Thymus (tissue), 11 donors: ENCODE results near the gene GPR161. TPM values are rescaled to one million over a fixed set of nuclear protein-coding genes. Genes with fewer than 3 reads are reported as not detected.

Experiments used
- DNase-seq, 9 donors: peaks; one replicate each; pipeline ENCODE4 v3.0.0-alpha.2; 2013; ENCODE audit warnings: low spot score in 9 of 9, low read depth in 6 of 9, missing footprints in 1 of 9
- H3K27ac ChIP-seq, 2 donors: one replicate each; pipeline ENCODE4 v1.5.1; 2013; ENCODE audit warnings: control low read depth in 1 of 2, low read depth in 1 of 2, low read length in 1 of 2, mild to moderate bottlenecking in 1 of 2, moderate library complexity in 1 of 2
- H3K27me3 ChIP-seq, 2 donors: one replicate each; pipeline ENCODE4 v1.5.1; 2013; ENCODE audit warnings: low read length in 1 of 2; ENCODE audit not compliant: control insufficient read depth in 2 of 2, insufficient read depth in 1 of 2
- H3K36me3 ChIP-seq, 2 donors: one replicate each; pipeline ENCODE4 v1.5.1; 2013; ENCODE audit warnings: low read length in 1 of 2, mild to moderate bottlenecking in 1 of 2, moderate library complexity in 1 of 2; ENCODE audit not compliant: control insufficient read depth in 2 of 2, insufficient read depth in 2 of 2
- H3K4me1 ChIP-seq, 2 donors: one replicate each; pipeline ENCODE4 v1.5.1; 2013; ENCODE audit warnings: low read length in 2 of 2; ENCODE audit not compliant: control insufficient read depth in 2 of 2, insufficient read depth in 2 of 2
- H3K4me3 ChIP-seq, 2 donors: one replicate each; pipeline ENCODE4 v1.5.1; 2013; ENCODE audit warnings: low read length in 2 of 2, control low read depth in 1 of 2, mild to moderate bottlenecking in 1 of 2
- H3K9me3 ChIP-seq, 2 donors: one replicate each; pipeline ENCODE4 v1.5.1; 2013; ENCODE audit warnings: low read length in 1 of 2, mild to moderate bottlenecking in 1 of 2; ENCODE audit not compliant: control insufficient read depth in 2 of 2, insufficient read depth in 1 of 2
- WGBS: extraction: QIAGEN DNeasy Blood & Tissue Kit; methylation state at CpG from one replicate; pipeline ENCODE4 v1.1.7; 2013; 5-methylcytosine and 5-hydroxymethylcytosine counted together
- polyA plus RNA-seq: library from polyadenylated mRNA; stranded (reverse); fragments of 200-250 nt; gene quantifications from one replicate; pipeline ENCODE4 v1.2.3, GENCODE V29; 2013
- total RNA-seq: library from RNA; stranded (reverse); fragments of 120-200 nt; gene quantifications from one replicate; pipeline ENCODE4 v1.2.4, GENCODE V29; 2013
- donor health status: healthy.

The GPR161 gene
- total and polyA plus RNA-seq, 2 donors: 1.6 to 2.5 TPM

DNA sequence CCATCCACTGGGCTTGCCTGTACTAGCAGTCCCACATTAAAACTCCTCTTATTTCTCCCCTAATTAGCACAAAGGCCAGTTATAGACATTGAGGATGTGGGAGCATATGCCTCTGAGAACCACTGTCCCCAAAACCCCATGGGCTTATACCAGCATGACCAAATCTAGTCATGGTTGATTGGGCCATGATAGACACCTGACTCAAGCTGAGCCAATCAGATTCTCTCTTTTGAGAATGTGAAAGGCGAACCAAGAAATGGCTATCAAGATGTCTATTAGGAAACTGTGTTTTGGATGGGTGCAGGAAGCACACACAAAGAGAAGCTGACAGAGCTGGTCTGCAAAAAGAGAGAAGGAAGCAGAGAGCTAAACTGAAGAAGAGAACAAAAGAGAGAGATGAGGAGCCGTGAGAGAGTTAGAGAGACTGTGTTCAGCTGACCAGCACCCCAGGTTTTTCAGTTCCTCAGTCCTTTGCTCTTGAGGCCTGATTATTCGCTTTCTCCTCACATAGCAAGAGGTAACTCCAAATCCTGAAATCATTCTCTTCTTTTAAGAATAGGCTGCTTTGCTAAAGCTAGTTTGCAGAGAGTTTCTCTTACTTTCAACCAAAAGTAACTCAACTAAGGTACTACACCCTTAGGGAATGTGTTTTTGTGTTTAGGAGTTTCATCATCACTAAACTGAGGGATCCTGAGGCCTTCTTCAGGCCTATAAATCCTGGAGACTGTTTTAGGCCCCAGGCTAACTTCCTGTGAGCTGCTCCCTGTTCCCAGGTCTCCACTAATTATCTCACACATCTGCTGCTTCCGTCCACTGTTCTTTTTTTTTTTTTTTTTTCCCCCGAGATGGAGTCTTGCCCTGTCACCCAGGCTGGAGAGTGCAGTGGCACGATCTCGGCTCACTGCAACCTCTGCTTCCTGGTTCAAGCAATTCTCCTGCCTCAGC lies 34.1 kb upstream of the GPR161 start:
- Histone ChIP-seq H3K27me3 (no peaks in the 10 kb centered on the region), H3K36me3 (no peaks in the 10 kb centered on the region), H3K27ac (no peak overlapping the region), H3K4me3 (no peak overlapping the region), H3K4me1 (no peaks in the 10 kb centered on the region), H3K9me3 (no peaks in the 10 kb centered on the region)
- 96% methylated on average over 7 of the region's 7 CpGs for WGBS
- DNase-seq: no peak

DNA sequence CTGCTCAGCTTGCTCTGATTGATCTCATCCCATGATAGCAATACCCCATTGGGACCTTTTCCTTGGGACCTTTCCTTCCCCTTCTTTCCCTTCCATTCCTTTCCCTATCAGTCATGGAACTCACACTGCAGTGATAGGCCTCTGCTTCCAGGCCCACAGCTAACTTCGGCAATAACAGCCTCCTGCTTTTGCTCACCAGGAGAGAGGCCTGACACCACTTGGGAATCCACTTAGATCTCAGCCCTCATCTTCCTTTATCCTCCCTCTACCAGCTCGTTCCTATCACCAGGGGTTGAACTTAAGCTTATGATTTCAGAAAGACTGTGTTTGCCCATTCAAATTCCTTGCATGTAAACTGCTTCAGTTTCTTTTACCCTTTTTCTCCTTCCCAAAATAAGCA lies 31.1 kb upstream of the GPR161 start:
- H3K4me1 ChIP-seq: peaks cover 0 to 5% of the 10 kb centered on the region in 2 donors
- no peaks in the 10 kb centered on the region for H3K36me3 ChIP-seq
- H3K27ac ChIP-seq: no peak overlapping the region
- 97% methylated on average over 2 of the region's 2 CpGs for WGBS
- DNase-seq: no peak
- H3K27me3 ChIP-seq: no peaks in the 10 kb centered on the region
- H3K9me3 ChIP-seq: no peaks in the 10 kb centered on the region
- no peak overlapping the region for H3K4me3 ChIP-seq

DNA sequence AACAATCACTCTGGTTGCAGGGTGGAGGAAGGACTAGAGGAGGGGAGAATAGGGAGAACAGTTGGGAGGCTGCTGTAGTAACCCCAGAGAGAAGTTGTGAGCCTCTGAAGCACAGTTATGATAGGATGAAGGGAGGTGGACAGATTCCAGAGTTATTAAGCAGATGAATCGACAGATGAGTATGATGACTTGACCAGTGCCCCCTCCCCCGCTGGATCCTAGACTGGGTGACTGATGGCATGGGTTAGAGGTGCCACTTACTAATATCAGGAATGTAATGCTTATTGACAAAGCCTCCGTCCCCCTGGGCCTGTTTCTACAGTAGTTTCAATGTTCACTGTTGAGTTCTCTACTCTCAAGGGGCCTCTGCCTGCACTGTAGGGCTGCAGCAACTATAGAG lies 28.0 kb upstream of the GPR161 start:
- Histone ChIP-seq H3K4me1 (peaks cover 0 to 5% of the 10 kb centered on the region in 2 donors), H3K27me3 (no peaks in the 10 kb centered on the region), H3K9me3 (no peaks in the 10 kb centered on the region), H3K36me3 (no peaks in the 10 kb centered on the region), H3K27ac (no peak overlapping the region), H3K4me3 (no peak overlapping the region)
- peak in 1 of 9 donors; percentile 31 for DNase-seq
- WGBS: 98% methylated on average over 3 of the region's 3 CpGs

DNA sequence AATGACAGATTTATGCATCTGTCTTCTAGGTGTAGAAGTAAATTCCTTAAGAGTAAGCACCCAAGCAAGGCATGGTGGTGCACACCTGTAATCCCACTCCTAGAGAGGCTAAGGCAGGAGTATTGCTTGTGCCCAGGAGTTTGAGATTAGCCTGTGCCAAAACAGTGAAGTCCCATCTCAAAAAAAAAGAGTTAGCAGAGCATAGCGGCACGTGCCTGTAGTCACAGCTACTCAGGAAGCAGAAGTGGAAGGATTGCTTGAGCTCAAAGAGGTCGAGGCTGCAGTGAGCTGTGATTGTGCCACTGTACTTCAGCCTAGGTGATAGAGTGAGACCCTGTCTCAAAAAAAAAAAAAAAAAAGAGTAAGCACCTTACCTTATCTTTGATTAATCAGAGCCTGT lies 26.9 kb upstream of the GPR161 start:
- no peak for DNase-seq
- H3K36me3 ChIP-seq: no peaks in the 10 kb centered on the region
- no peak overlapping the region for H3K4me3 ChIP-seq
- 23% methylated on average over 3 of the region's 3 CpGs for WGBS
- H3K4me1 ChIP-seq: peaks cover 0 to 5% of the 10 kb centered on the region in 2 donors
- H3K27ac ChIP-seq: no peak overlapping the region
- H3K27me3 ChIP-seq: no peaks in the 10 kb centered on the region
- H3K9me3 ChIP-seq: no peaks in the 10 kb centered on the region

DNA sequence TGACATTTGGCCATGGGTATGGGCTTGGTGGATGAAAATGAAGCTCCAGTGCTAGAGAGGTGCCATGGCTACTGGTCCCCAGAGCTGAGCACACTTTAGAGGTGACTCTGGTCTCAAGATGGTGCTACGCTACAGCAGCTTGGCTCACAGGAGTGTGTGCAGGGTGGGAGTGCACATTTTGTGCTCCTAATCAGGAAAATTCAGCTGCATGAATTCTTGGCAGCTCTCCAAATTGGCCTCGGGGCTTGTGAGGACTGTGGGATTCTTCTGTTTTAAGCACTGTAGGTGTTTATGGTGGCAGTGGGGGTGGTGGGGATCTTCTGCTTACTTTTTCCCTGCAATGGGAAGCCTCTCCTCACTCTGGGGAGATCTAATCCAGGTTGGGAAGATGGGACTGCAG lies 24.7 kb upstream of the GPR161 start:
- Histone ChIP-seq H3K36me3 (no peaks in the 10 kb centered on the region), H3K27me3 (no peaks in the 10 kb centered on the region), H3K4me1 (peaks cover 0 to 5% of the 10 kb centered on the region in 2 donors), H3K27ac (no peak overlapping the region), H3K9me3 (no peaks in the 10 kb centered on the region), H3K4me3 (no peak overlapping the region)
- DNase-seq: no peak
- WGBS: 85% methylated on average over 2 of the region's 2 CpGs

DNA sequence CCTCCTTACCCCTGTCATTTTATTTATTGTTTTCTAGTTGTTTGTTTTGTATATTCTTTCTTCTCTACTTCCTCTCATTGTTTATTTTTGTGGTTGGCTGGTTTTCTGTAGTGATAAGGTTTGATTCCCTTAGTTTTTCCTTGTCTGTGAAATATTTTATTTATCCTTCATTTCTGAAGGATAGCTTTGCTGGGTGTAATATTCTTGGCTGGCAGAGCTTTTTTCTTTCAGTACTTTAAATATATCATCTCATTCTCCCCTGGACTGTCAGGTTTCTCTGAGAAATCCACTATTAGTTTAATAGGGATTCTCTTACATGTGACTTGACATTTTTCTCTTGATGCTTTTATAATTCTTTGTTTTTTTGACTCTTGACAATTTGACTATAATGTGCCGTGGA lies 23.2 kb upstream of the GPR161 start:
- Histone ChIP-seq H3K27ac (no peak overlapping the region), H3K27me3 (no peaks in the 10 kb centered on the region), H3K36me3 (no peaks in the 10 kb centered on the region), H3K9me3 (no peaks in the 10 kb centered on the region), H3K4me3 (no peak overlapping the region), H3K4me1 (peaks cover 0 to 5% of the 10 kb centered on the region in 2 donors)
- 100% methylated on average over 1 of the region's 1 CpG for WGBS
- DNase-seq: no peak

DNA sequence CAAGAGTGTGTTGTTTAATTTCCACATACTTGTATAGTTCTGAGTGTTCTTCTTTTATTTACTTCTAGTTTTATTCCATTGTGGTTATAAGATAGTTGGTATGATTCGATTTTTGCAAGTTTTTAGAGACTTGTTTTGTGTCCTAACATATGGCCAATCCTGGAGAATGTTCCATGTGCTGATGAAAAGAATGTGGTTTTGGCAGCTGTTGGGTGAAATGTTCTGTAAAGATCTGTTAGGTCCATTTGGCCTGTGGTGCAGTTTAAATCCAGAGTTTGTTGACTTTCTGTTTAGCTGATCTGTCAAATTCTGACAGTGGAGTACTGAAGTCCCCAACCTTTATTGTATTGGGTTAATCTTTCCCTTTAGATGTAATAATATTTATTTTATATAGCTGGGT lies 22.5 kb upstream of the GPR161 start:
- H3K9me3 ChIP-seq: no peaks in the 10 kb centered on the region
- no peak for DNase-seq
- WGBS: 91% methylated on average over 1 of the region's 1 CpG
- H3K36me3 ChIP-seq: no peaks in the 10 kb centered on the region
- no peak overlapping the region for H3K4me3 ChIP-seq
- H3K4me1 ChIP-seq: no peaks in the 10 kb centered on the region
- no peak overlapping the region for H3K27ac ChIP-seq
- no peaks in the 10 kb centered on the region for H3K27me3 ChIP-seq

DNA sequence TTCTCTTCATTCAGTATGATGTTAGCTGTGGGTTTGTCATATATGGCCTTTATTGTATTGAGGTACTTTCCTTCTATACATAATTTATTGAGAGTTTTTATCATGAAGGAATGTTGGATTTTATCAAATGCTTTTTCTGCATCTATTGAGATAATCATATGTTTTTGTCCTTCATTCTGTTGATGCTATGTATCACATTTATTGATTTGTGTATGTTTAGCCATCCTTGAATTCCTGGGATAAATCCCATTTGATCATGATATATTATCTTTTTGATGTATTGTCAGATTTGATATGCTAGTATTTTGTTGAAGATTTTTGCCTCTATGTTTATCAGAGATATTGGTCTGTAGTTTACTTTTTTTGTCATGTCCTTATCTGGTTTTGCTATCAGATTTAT lies 20.9 kb upstream of the GPR161 start:
- no peaks in the 10 kb centered on the region for H3K9me3 ChIP-seq
- no peak overlapping the region for H3K27ac ChIP-seq
- H3K36me3 ChIP-seq: no peaks in the 10 kb centered on the region
- H3K4me1 ChIP-seq: no peaks in the 10 kb centered on the region
- no peaks in the 10 kb centered on the region for H3K27me3 ChIP-seq
- DNase-seq: no peak
- H3K4me3 ChIP-seq: no peak overlapping the region

DNA sequence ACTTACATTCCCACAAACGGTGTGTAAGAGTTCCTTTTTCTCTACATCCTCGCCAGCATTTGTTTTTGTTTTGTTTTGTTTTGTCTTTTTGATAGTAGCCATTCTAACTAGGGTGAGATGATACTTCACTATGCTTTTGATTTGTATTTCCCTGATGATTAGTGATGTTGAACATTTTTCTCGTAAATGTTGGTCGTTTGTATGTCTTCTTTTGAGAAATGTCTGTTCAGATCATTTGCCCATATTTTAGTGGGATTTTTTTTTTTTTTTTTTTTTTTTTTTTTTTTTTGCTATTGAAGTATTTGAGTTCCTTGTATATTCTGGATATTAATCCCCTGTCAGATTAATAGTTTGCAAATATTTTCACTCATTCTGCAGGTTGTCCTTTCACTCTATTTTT lies 19.2 kb upstream of the GPR161 start:
- no peak for DNase-seq
- 66% methylated on average over 4 of the region's 4 CpGs for WGBS
- Histone ChIP-seq H3K27me3 (no peaks in the 10 kb centered on the region), H3K4me1 (no peaks in the 10 kb centered on the region), H3K9me3 (no peaks in the 10 kb centered on the region), H3K36me3 (no peaks in the 10 kb centered on the region), H3K4me3 (no peak overlapping the region), H3K27ac (no peak overlapping the region)
